ENCODE measurements around the gene LRRC4. TPM values are rescaled to one million over a fixed set of nuclear protein-coding genes. Genes with fewer than 3 reads are reported as not detected.

The LRRC4 gene
- polyA plus RNA-seq, 1 of the 3 experiments (the other 2 are of a cell fraction) = 0.44 TPM

DNA sequence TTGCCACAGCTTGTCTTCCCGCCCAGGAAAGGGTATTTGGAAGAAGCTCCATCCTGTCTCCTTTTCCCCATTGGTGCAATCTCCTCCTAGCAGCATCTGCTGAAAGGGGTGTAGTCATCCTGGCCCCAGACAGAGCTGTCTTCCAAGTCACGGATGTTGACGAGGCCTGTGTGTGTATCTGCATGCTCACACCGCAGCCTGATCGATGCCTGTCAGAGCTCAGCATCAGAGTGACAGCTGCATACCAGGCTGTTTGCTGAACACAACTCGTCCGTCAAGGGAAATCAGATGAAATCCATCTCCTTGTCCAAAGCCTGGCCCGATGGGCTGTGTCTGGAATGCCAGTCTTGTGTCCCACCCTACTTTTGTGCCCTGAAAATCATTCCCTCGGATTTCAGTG, 21.2 kb upstream of the LRRC4 start:
- 93% methylated on average over 6 of the region's 9 CpGs for WGBS (ENCODE audit: low lambda C conversion rate)
- no peak for TF ChIP-seq MXI1 (IDR thresholded peaks at IDR 0.05; ENCODE audit: low read depth, low read length)
- Histone ChIP-seq H3K4me3 (ENCODE audit: low read depth in 2 of 2, low read length in 1 of 2) (no peak overlapping the region), H3K36me3 (replicated peaks in 1 of 2; ENCODE audit: control insufficient read depth in 1 of 2, insufficient read depth in 2 of 2, low read length in 1 of 2) (peaks cover 0 to 3% of the 10 kb centered on the region in 2 experiments), H3K4me2 (no peak overlapping the region), H3K79me2 (ENCODE audit: insufficient read depth) (0 out of 2 replicates have a peak, but pooled peaks cover 3% of the 10 kb centered on the region), H3K9ac (no peak overlapping the region), H4K20me1 (ENCODE audit: insufficient read depth) (peaks cover 7% of the 10 kb centered on the region), H3K9me2 (no peaks in the 10 kb centered on the region), H3K9me3 (no peaks in the 10 kb centered on the region), H3K27me3 (ENCODE audit: insufficient read depth) (no peaks in the 10 kb centered on the region), H3K27ac (ENCODE audit: low read depth in 2 of 2, low read length in 1 of 2) (peak overlapping the region in 1 of 2 experiments; percentile 48; a peak in 1 of 4 replicates), H3K4me1 (ENCODE audit: control insufficient read depth in 1 of 2, insufficient read depth in 2 of 2, low read depth in 1 of 2, low read length in 1 of 2) (peaks cover 4 to 50% of the 10 kb centered on the region in 2 experiments; a peak in 3 of 4 replicates), H3F3A (replicated peaks; ENCODE audit: insufficient read depth) (peaks cover 5% of the 10 kb centered on the region), H2AFZ (ENCODE audit: low read depth) (no peak overlapping the region)
- no peak for DNase-seq
- POLR2A ChIA-PET = interaction anchor here (1.0 kb wide), 1 partner anchor 9 kb away, joined by 3 read pairs; no protein-coding TSS in a partner anchor
- CTCF ChIA-PET = interaction anchor here (0.6 to 3.3 kb wide), 11 partner anchors 9 to 1039 kb away, joined by 3 to 14 read pairs (median 5); no protein-coding TSS in a partner anchor

DNA sequence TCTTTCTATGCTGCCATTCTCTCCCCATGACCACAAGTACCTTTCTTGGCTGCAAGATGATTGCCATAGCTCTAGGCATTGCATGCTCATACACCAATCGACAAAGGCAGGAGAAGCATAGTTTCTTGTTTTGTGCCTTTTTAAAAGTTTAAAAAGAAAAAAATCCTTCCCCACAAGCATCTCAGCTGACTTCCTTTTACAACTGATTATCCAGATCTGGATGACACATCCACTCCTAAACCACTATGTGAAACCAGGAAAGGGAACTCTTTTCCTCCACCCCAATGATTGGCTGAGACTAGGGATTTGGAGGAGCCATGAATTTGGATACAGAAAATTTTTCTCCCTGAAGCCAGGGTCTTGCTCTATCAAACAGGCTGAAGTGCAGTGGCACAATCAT, 14.5 kb upstream of the LRRC4 start:
- Histone ChIP-seq H4K20me1 (ENCODE audit: insufficient read depth) (peaks cover 30% of the 10 kb centered on the region), H3K27ac (ENCODE audit: low read depth in 2 of 2, low read length in 1 of 2) (no peak overlapping the region), H3K4me2 (no peak overlapping the region), H3K9me3 (no peaks in the 10 kb centered on the region), H3K4me3 (ENCODE audit: low read depth in 2 of 2, low read length in 1 of 2) (no peak overlapping the region), H3K27me3 (ENCODE audit: insufficient read depth) (no peaks in the 10 kb centered on the region), H3F3A (replicated peaks; ENCODE audit: insufficient read depth) (peaks cover 3% of the 10 kb centered on the region), H3K4me1 (ENCODE audit: control insufficient read depth in 1 of 2, insufficient read depth in 2 of 2, low read depth in 1 of 2, low read length in 1 of 2) (peaks cover 9 to 10% of the 10 kb centered on the region in 2 experiments; a peak in 1 of 4 replicates), H3K9me2 (no peaks in the 10 kb centered on the region), H3K36me3 (replicated peaks in 1 of 2; ENCODE audit: control insufficient read depth in 1 of 2, insufficient read depth in 2 of 2, low read length in 1 of 2) (peaks cover 8 to 10% of the 10 kb centered on the region in 2 experiments), H3K79me2 (ENCODE audit: insufficient read depth) (peaks cover 5% of the 10 kb centered on the region; the same call in 1 of the 2 replicates), H3K9ac (no peak overlapping the region), H2AFZ (ENCODE audit: low read depth) (no peak overlapping the region)
- TF ChIP-seq POLR2AphosphoS5 (IDR thresholded peaks at IDR 0.05; ENCODE audit: low read depth, low read length) (no peak), NRF1 (IDR thresholded peaks at IDR 0.05; ENCODE audit: low read depth, low read length) (no peak), FOSL2 (IDR thresholded peaks at IDR 0.05; ENCODE audit: borderline replicate concordance, low read depth) (peak; percentile 18; the same call in 1 of the 2 replicates)
- ChIA-PET POLR2A (no interaction called here), CTCF (interaction anchor here (0.7 to 3.7 kb wide), 12 partner anchors 10 to 337 kb away, joined by 3 to 43 read pairs (median 4); no protein-coding TSS in a partner anchor)
- whole genome bisulfite sequencing (ENCODE audit: low lambda C conversion rate) = 100% methylated on average over 1 of the region's 1 CpG
- DNase-seq = no peak

- Histone ChIP-seq H3F3A (replicated peaks; ENCODE audit: insufficient read depth) (peaks cover 3% of the 10 kb centered on the region), H4K20me1 (ENCODE audit: insufficient read depth) (peaks cover 34% of the 10 kb centered on the region), H3K9me2 (no peaks in the 10 kb centered on the region), H3K36me3 (replicated peaks in 1 of 2; ENCODE audit: control insufficient read depth in 1 of 2, insufficient read depth in 2 of 2, low read length in 1 of 2) (peaks cover 8 to 10% of the 10 kb centered on the region in 2 experiments), H3K4me2 (no peak overlapping the region), H3K4me1 (ENCODE audit: control insufficient read depth in 1 of 2, insufficient read depth in 2 of 2, low read depth in 1 of 2, low read length in 1 of 2) (peaks cover 9 to 11% of the 10 kb centered on the region in 2 experiments; a peak in 1 of 4 replicates), H3K27ac (ENCODE audit: low read depth in 2 of 2, low read length in 1 of 2) (no peak overlapping the region), H2AFZ (ENCODE audit: low read depth) (no peak overlapping the region), H3K9me3 (no peaks in the 10 kb centered on the region), H3K9ac (no peak overlapping the region), H3K27me3 (ENCODE audit: insufficient read depth) (no peaks in the 10 kb centered on the region), H3K4me3 (ENCODE audit: low read depth in 2 of 2, low read length in 1 of 2) (no peak overlapping the region), H3K79me2 (ENCODE audit: insufficient read depth) (peaks cover 5% of the 10 kb centered on the region; the same call in 1 of the 2 replicates)
- ChIA-PET CTCF (interaction anchor here (0.7 to 3.7 kb wide), 14 partner anchors 9 to 337 kb away, joined by 3 to 43 read pairs (median 4); no protein-coding TSS in a partner anchor), POLR2A (no interaction called here)
- DNase-seq = no peak
- TF ChIP-seq RAD21 (IDR thresholded peaks at IDR 0.05; ENCODE audit: low read length) (peak; percentile 39; the same call in 1 of the 2 replicates), FOXJ3 (CRISPR knock-in tag; IDR thresholded peaks at IDR 0.05) (no peak)
- WGBS (ENCODE audit: low lambda C conversion rate) = 100% methylated on average over 1 of the region's 1 CpG
These were observed 13.9 kb upstream of the LRRC4 start for GRCh38 chr7:128045158-128045557.
